Activated effector memory CD4-positive, alpha-beta T cell treated with anti-CD3 and anti-CD28 coated beads, Interleukin-2, amount 50 U/mL, for 16 hours (primary cell): ENCODE results near the gene UQCRQ.

Experiments used
- DNase-seq: peaks from one replicate; pipeline ENCODE4 v3.0.0-alpha.2; 2020

UQCRQ gene

DNA sequence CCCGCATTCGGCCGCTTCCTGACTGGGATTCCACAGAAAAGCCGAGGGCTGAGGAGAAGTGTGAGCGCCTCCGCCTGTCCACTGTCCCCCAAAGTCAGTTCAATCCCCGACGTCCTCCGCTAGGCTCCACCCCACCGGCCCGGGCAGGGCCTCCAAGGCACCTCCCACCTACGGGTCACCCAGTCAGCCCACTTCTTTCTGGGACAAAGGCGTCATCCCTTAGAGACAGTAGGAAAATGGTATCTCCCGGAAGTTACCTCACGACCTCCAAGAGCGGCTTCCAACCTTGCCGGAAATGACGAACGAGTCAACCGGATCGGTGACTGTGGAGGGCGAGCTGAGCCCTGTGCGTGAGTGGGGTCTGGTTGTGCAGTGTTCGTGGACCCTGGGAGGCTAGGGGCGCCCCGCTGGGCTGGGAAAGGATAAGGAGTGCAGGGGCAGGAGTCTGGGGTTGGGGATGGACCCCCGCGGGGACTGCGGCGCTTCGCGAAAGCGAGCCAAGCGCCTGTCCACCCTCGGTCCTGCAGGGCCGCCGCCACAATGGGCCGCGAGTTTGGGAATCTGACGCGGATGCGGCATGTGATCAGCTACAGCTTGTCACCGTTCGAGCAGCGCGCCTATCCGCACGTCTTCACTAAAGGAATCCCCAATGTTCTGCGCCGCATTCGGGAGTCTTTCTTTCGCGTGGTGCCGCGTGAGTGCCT, at the start of gene UQCRQ, which contains the start of gene GDF9:
TSS of gene UQCRQ (plus strand) at position 301 of the 704 bp plus-strand sequence. CDS start at position 541, 240 bp downstream.
TSS of gene GDF9 (minus strand) at position 128 of the 704 bp plus-strand sequence. CDS start 1,936 bp downstream, outside the sequence.
- DNase-seq = peak; percentile 96

GRCh38 chr5:132817011-132817410, 49.4 kb upstream of the UQCRQ start:
- no peak for DNase-seq

DNA sequence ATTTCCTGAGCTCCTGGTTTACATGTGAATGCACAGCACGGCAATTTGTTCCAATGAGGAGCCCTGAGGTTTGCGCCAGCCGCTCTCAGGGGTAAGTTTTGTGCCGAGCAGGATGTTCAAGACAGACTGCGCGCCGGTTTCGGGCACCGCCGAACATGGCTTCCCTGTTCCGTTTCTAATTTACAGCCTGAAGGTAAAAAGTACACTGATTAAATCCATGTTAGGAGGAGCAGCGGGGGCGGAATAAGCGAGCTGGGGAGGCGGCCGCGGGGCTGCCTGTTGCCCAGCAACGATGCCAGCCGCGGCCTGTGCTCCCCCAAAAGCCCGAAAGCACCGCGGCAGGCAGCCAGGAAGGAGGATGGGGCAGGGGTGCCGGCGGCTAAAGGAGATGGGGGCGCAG, 47.0 kb upstream of the UQCRQ start:
- no peak for DNase-seq

DNA sequence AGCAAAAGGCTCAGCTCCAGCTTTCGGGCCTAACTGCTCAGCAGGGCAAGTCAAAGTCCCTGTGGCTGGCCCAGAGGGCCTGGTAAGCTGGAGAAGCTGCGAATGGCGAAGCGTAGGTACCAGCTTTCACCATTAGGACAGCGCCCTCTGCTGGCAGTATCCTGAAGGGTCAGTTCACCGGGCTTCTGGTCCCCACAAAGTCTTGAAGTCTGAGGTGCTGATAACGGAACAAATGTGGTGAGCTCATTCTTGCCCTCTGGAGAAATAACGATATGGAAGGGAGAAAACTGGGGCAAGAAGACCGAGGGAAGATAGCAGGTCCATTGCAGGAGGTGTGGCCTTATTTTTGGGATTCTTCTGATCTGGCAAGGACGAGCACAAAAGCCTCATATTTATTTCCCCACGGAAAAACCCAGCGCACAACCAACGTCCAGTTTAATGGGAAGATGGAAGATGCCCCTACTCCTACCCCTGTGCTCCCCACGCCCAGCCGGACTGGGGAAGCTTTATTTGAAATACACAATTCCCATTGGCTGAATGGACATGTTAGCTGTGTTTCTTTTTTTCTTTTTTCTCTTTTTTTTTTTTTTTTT, 46.2 kb upstream of the UQCRQ start:
- DNase-seq = peak; percentile 96

DNA sequence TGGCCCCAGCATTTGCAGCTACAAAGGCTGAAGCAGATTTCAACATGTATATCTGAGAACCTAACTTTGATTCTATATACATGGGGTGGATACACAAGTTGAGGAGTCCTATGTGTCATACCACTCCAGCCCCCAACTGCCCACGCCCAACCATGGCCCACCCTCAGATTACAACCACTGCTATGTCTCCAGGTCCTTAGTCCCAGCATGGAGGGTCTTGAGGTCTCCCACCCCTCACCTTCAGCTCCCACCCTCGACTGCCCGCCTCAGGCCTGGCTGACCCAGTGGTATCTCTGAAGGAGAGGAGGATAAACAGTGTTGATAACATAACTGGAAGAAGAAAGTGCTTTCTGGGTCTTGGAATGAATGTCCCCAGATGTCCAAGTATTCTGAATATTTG, 45.1 kb upstream of the UQCRQ start:
- DNase-seq = no peak

GRCh38 chr5:132821791-132822190, 44.7 kb upstream of the UQCRQ start:
- no peak for DNase-seq

DNA sequence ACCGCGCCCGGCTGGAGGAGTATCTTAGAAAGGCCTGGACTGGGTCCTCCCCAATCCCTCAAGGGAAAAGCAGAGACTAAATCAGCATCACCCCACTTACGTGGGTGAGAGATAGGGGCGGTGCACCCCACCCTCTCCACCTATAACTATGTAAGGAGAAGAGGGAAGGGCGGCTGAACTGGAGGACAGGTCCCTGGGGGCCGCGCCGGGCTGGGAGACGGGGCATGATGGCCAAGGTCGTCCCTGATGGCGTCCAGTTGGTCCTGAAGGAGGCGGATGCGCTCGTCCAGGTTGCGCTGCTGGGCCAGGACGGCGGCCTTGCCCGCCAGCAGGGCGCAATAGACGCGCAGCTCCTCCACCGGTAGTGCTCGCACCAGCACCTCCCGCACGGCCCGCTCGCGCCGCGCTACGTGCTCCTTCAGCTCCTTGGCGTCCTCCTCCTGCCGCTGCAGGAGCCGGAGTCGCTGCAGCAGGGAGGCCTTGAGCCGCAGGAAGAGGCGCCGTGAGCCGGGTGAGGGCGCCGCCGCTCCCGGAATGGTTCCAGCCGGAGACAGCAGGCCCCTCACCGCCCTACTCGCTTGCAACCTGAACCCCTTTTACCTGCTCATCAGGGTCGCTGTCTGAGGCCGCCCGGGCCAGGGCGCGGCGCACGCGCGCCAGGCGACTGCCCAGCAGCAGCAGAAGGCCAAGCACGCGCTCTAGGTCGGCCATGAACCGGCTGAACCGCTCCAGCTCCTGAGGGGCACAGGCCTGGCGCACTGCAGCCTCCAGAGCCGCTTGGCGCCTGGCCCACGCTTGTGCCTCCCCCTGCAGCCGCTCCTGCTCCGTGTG, 43.6 kb upstream of the UQCRQ start:
- no peak for DNase-seq

DNA sequence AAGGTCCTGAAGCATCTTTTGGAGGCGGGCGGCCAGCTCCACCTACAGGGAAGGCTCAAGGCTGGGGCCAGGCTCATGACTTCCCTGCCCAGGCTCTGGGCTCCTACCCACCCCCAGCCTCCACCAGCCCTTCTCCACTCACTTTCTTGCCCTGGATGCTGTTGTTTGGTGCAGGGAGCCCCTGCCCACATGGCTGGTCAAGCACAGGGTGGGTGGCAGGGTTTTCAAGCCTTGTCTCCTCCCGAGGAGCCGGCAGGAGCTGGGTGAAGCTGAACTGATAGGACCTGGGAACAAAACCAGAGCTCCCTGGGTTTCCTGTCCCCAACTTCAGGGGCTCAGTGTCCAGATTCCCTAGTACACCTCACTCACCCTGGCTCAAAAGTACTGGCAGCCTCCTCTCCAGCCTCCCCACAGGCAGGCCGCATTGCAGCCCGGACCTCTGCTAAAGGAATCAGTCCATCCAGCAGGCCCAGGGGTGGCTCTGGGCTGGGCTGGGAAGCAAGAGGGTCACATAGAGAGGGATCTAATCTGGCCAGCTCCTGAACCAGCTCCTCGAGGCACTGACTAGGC, 42.9 kb upstream of the UQCRQ start:
- DNase-seq = no peak

DNA sequence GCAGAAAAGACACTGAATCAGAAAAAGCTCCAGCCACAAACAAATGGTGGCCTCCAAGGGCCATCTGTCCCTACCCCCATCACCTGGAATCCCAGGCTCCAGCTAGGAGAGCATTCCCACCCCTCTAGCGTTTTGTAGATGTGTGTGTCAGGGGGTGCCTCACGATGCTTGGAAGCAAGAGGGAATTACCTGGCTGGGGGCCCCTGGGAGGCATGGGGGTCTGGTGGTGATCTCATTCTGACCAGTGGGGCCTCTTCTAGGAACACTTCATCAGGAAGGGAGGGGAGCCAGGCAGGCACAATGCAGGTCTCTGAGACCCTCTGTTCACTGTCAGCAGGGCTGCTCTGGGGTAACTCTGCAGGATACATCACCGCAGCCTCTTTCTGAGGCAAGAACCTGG, 42.0 kb upstream of the UQCRQ start:
- no peak for DNase-seq

GRCh38 chr5:132825033-132825833, 41.2 kb upstream of the UQCRQ start:
- DNase-seq = no peak

GRCh38 chr5:132825834-132826391, 40.5 kb upstream of the UQCRQ start:
- no peak for DNase-seq

DNA sequence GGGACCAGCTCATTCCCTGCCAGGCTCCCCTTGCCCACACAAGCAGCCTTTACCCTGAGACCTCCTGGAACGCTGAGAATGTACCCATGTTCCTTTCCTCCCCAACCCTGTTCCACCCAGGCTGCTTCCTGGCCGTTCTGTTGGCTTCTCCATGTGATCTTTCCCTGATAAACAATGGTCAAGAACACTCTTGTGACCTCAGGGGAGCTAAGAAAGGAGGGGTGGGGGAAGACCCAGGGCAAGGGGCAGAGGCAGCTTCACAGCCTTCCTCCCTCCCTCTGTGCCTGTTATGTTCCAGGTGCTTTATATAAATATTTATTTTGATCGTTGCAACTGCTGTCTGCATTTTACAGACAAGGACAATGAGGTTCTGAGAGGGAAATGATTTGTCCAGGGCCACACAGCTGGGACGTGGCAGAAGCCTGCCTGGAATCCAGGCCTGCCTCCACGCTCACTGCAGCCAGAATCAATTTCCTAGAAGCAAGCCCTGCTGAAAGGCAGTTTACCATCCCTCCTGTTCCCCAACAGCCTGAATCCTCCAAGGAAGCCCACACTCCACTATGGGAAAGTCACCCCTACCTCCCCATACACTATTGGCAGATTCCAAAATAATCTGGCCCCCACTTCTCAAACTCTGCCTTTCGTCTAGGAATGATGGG, 39.9 kb upstream of the UQCRQ start:
- no peak for DNase-seq

DNA sequence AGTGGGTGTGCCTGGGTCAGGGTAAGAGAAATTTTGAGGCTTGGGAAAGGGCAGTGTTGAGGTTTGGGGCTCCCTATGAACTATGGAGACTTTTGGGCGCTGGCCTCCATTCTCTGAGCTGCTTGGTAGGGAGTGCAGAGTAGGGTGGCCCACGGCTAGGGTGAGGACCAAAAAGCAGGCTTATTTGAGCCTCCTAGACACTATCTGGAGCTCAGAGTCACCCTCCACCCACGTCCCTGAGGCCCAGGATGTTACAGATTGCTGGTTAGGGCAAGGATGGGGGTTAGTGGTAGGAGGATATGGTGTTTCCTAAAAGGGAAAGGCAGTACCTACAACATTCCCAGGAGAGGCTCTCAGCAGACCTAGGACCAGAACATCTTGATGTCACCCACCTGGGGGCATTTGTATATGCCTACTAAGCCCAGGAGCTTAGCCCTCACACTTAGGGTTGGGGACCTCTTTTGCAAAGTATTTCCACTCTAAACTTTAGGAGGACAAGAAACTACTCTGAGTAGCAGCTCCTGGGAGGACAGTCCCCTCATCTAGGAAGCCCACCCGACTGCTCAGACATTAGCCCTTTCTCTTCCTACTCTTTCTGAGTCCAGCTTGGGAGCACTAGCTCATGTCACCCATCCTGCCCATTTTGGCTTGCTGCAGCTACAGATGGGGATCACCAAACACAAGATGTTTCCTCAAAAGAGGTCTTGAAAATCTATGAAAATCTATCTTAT, 38.3 kb upstream of the UQCRQ start:
- DNase-seq = no peak

DNA sequence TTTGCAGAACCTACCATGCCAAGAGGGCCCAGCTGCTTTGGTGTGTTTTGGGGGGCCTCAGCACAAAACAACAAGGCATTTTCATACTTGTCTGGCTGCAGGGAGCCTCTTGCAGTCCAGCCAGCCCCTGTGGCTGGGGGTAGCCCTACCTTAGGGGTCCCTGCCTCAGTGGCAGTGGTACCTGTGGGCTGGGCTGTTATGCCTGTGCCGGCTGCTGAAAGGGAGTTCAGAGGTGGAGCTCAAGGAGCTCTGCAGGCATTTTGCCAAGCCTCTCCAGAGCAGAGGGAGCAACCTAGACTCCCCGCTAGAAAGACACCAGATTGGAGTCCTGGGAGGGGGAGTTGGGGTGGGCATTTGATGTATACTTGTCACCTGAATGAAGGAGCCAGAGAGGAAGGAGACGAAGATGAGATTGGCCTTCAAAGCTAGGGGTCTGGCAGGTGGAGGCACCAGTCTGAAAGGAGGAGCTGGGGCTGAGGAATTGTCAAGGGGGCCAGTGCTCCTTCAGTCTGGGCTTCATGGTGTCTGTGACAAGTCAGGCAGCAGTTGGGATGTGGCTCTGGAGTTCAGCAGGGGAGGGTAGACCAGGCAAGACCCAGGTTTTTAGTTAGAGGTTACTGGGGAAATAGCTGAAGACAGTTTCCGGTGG, 37.5 kb upstream of the UQCRQ start:
- no peak for DNase-seq

GRCh38 chr5:132829742-132830435, 36.6 kb upstream of the UQCRQ start:
- DNase-seq = peak; percentile 89

DNA sequence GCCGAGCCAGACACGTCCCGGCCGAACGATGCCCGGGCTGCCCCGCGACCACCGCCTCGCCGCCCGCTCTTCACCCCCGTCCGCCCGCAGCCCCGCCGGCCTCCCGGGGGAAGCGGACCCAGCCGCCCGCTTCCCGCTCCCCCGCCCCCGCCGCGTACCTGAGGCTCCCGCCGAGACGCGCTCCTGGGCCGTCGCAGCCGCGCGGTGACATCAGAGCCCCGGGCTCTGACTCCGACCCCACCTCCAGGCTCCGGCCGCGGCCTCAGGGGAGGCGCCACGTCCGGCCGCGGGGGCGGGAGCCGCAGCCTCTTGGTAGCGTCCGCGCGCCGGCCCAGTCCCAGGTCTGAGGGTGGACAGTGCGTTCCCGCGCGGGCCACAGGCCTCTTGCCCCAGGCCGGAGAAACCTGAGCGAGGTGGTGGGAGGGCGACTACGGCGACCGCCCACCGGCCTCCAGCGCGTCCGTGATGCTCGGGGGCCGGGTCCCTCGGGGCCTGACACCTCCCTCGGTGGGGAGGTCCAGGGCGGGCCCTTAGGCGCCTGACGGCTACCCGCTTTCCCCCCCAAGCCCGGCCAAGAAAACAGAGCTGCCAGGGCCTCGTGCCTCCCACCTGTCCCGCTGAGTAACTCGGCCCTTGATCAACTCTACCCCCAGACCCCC, 35.9 kb upstream of the UQCRQ start, which contains the start of gene SHROOM1:
TSS of gene SHROOM1 (minus strand) at position 212 of the 659 bp plus-strand sequence. CDS start 4,507 bp downstream, outside the sequence.
- DNase-seq = no peak

- DNase-seq = no peak
These were observed 35.2 kb upstream of the UQCRQ start for GRCh38 chr5:132831095-132831860.

- no peak for DNase-seq
These were observed 33.8 kb upstream of the UQCRQ start for GRCh38 chr5:132832612-132833011.
